PC-3 (cell line): Measurements from ENCODE around the gene LTBP4.

Experiments
- EZH2 ChIP-seq: fragments of 300-600 bp; sonication (generic); IDR thresholded peaks from one replicate; pipeline ENCODE4 v1.6.1; 2017; ENCODE audit warnings: antibody characterized with exemption, mild to moderate bottlenecking, low read length; ENCODE audit not compliant: unreplicated experiment
- TF ChIP-seq, protein P1 (sequence below): fragments of 300-600 bp; sonication (generic); conservative IDR thresholded peaks from 2 replicates; pipeline ENCODE4 v1.5.1; 2017; ENCODE audit warnings: antibody characterized with exemption, low read depth, mild to moderate bottlenecking, low read length

DNA sequence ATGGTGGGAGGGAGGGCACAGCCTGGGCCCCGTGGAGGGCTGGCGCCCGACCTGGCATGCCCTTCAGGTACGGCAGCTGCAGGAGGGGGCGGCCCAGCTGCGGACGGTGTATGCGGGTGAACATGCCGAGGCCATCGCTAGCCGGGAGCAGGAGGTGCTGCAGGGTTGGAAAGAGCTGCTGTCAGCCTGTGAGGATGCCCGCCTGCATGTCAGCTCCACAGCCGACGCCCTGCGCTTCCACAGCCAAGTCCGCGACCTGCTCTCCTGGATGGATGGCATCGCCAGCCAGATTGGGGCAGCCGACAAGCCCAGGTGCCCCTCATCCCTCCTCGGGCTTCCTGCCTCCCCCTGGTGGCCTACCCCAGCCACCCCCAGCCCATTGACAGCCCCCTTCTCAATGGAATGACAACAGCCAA is 41.1 kb upstream of the LTBP4 start:
- TF ChIP-seq, protein P1, sequence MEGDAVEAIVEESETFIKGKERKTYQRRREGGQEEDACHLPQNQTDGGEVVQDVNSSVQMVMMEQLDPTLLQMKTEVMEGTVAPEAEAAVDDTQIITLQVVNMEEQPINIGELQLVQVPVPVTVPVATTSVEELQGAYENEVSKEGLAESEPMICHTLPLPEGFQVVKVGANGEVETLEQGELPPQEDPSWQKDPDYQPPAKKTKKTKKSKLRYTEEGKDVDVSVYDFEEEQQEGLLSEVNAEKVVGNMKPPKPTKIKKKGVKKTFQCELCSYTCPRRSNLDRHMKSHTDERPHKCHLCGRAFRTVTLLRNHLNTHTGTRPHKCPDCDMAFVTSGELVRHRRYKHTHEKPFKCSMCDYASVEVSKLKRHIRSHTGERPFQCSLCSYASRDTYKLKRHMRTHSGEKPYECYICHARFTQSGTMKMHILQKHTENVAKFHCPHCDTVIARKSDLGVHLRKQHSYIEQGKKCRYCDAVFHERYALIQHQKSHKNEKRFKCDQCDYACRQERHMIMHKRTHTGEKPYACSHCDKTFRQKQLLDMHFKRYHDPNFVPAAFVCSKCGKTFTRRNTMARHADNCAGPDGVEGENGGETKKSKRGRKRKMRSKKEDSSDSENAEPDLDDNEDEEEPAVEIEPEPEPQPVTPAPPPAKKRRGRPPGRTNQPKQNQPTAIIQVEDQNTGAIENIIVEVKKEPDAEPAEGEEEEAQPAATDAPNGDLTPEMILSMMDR = no peak
- TF ChIP-seq EZH2 = no peak
